A549 (cell line): ENCODE measurements around the gene PLK5. TPM values are rescaled to one million over a fixed set of nuclear protein-coding genes. Genes with fewer than 3 reads are reported as not detected.

Source experiments
- ATAC-seq, 2 experiments: fragments of 200-7000 bp in 1 of 2; fragments of >200 bp in 1 of 2; cut with Nextera tagmentation in 1 of 2; cut with Tn5 transposase in 1 of 2; 3 replicates each; pipeline versions ENCODE4 v1.8.0 to v1.9.1; 2018 to 2020; ENCODE audit warnings: mild to moderate bottlenecking in 1 of 2, moderate library complexity in 1 of 2
- CTCF ChIA-PET: fragments of 300-600 bp; sonication (Branson Sonifier 250); formaldehyde crosslinking; extraction: SDS; loops from one replicate; lab custom pipeline; 2021; ENCODE audit warnings: antibody characterized with exemption, inconsistent platforms; lab: Yijun Ruan, JAX
- POLR2A ChIA-PET: fragments of 350-600 bp; formaldehyde crosslinking; extraction: SDS; loops from one replicate; lab custom pipeline; 2021; ENCODE audit warnings: antibody characterized with exemption, inconsistent platforms; lab: Yijun Ruan, JAX
- DNase-seq, 2 experiments: peaks; one replicate each; pipeline versions ENCODE4 v3.0.0 to v3.0.0-alpha.2; 2011 to 2016; ENCODE audit warnings: low read depth in 1 of 2, low spot score in 1 of 2
- FAIRE-seq: peaks from 2 replicates; lab custom pipeline; 2011; peaks lifted over from hg19 to GRCh38; lab: Jason Lieb, UNC
- H3K27ac ChIP-seq, 2 experiments: fragments of >200 bp; sonication (Bioruptor Twin); formaldehyde crosslinking; 3 replicates each; pipeline ENCODE4 v1.5.1; 2016 to 2017
- H3K4me1 ChIP-seq: fragments of >200 bp; sonication (Bioruptor Twin); formaldehyde crosslinking; 3 replicates; pipeline ENCODE4 v1.6.1; 2016
- H3K4me2 ChIP-seq: fragments of >200 bp; sonication (Bioruptor Twin); formaldehyde crosslinking; 3 replicates; pipeline ENCODE4 v1.6.1; 2016
- H3K4me3 ChIP-seq: fragments of >200 bp; sonication (Bioruptor Twin); formaldehyde crosslinking; 3 replicates; pipeline ENCODE4 v1.5.1; 2016
- H3K9me3 ChIP-seq: fragments of >200 bp; sonication (Bioruptor Twin); formaldehyde crosslinking; 3 replicates; pipeline ENCODE4 v1.6.1; 2016
- CBX2 ChIP-seq: fragments of 200-600 bp; sonication (generic); IDR thresholded peaks from 2 replicates; pipeline ENCODE4 v1.6.1; 2016; ENCODE audit warnings: low read depth, mild to moderate bottlenecking, borderline replicate concordance
- CEBPB ChIP-seq, 2 experiments: fragments of >200 bp in 1 of 2; sonication (Bioruptor Twin) in 1 of 2; formaldehyde crosslinking in 1 of 2; IDR thresholded peaks; 2 replicates each; pipeline ENCODE4 v1.6.1; 2012 to 2016
- CHD2 ChIP-seq: fragments of 150-350 bp; IDR thresholded peaks from 2 replicates; pipeline ENCODE4 v1.6.1; 2014; ENCODE audit warnings: low read length; ENCODE audit not compliant: partially characterized antibody
- CHD4 ChIP-seq: fragments of 200-600 bp; sonication (generic); IDR thresholded peaks from 2 replicates; pipeline ENCODE4 v1.6.1; 2016; ENCODE audit warnings: antibody characterized with exemption, mild to moderate bottlenecking, borderline replicate concordance
- FOSL2 ChIP-seq, 2 experiments: fragments of 450-650 bp in 1 of 2; fragments of >200 bp in 1 of 2; sonication (Bioruptor Twin) in 1 of 2; formaldehyde crosslinking; IDR thresholded peaks; 2 replicates each; pipeline versions ENCODE4 v1.5.0 to v1.6.1; 2016 to 2020; ENCODE audit warnings: mild to moderate bottlenecking in 1 of 2, moderate library complexity in 1 of 2
- HMGXB4 ChIP-seq: fragments of 250-450 bp; sonication (Bioruptor Pico); IDR thresholded peaks from 2 replicates; pipeline ENCODE4 v1.5.0; 2021; ENCODE audit warnings: mild to moderate bottlenecking, moderate library complexity, borderline replicate concordance
- HOXB5 ChIP-seq: fragments of 250-450 bp; sonication (Bioruptor Pico); IDR thresholded peaks from 2 replicates; pipeline ENCODE4 v1.5.0; 2020; ENCODE audit warnings: mild to moderate bottlenecking, moderate library complexity
- PBX3 ChIP-seq: IDR thresholded peaks from 2 replicates; pipeline ENCODE4 v1.6.1; 2012
- RNF2 ChIP-seq: fragments of 200-600 bp; sonication (generic); IDR thresholded peaks from 2 replicates; pipeline ENCODE4 v1.6.1; 2016; ENCODE audit warnings: low read depth, mild to moderate bottlenecking, antibody characterized with exemption, moderate library complexity, borderline replicate concordance
- SMC3 ChIP-seq: fragments of >200 bp; sonication (Bioruptor Twin); formaldehyde crosslinking; IDR thresholded peaks from 3 replicates; pipeline ENCODE4 v1.6.1; 2018; ENCODE audit warnings: inconsistent platforms
- WGBS: methylation state at CpG from one replicate; pipeline ENCODE4 v1.1.6; 2017; ENCODE audit errors: missing lambda C conversion rate; 5-methylcytosine and 5-hydroxymethylcytosine counted together
- polyA plus RNA-seq, 4 experiments: library from polyadenylated mRNA; depleted of rRNA in 3 of 4; stranded (reverse); fragments of >200 nt; fragmentation: RNase III in 1 of 4; extraction: RNeasy Plus Mini Kit Qiagen cat#74134 plus additional on column Dnase treatment in 1 of 4; gene quantifications; 2 replicates in 3 of 4; 3 replicates in 1 of 4; pipeline ENCODE4 v1.2.3, GENCODE V29; 2011 to 2017
- TF ChIP-seq, protein P1 (sequence below): fragments of 200-600 bp; sonication (generic); IDR thresholded peaks from 2 replicates; pipeline ENCODE4 v1.6.1; 2016; ENCODE audit warnings: antibody characterized with exemption, mild to moderate bottlenecking, moderate library complexity
- TF ChIP-seq, protein P2 (sequence below): fragments of 150-350 bp; IDR thresholded peaks from 2 replicates; pipeline ENCODE4 v1.6.1; 2014; ENCODE audit warnings: low read depth, mild to moderate bottlenecking, low read length
- TF ChIP-seq, protein P3 (sequence below): IDR thresholded peaks from 2 replicates; pipeline ENCODE4 v1.6.1; 2012; ENCODE audit warnings: low read depth, borderline replicate concordance

PLK5 gene
- polyA plus RNA-seq, 2 of the 4 experiments (the other 2 are of a cell fraction) = not detected

DNA sequence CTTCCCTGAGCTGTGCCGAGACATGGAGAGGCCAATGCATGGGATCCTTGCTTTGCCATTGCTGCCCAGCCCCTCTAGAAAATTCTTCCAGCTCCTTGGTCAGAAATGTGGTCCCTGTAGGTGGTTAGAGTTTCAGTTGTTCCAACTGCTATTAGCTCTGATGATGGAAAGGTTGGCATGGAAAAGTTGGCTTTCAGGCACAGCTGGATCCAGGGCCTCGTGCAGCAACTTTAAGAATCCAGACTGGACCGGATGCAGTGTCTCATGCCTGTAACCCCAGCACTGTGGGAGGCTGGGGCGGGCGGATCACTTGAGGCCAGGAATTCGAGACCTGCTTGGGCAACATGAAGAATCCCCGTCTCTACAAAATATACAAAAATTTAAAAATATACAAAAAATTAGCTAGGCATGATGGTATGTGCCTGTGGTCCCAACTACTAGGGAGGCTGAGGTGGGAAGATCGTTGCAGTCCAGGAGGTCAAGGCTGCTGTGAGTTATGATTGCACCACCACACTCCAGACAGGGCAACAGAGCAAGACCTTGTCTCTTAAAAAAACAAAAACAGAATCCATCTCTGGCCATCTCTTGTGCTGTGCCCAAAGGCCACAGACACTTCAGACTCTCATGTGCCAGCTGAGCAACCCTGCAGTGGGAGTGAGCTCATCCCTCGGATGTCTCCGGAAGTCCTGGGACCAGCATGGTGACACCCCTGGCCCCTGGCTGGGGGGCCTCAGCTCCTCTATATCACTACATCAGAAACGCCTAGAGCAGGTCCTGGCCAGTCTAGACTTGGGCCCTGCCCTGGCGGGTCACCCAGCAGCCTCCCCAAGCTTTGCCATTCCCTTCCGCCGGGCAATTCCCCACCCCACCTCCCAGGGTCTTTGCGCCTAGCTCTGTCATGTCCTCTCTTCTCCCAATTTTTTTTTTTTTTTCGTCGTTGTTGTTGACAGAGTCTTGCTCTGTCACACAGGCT, 27.5 kb downstream of the PLK5 start (continued):
- TF ChIP-seq, protein P1, sequence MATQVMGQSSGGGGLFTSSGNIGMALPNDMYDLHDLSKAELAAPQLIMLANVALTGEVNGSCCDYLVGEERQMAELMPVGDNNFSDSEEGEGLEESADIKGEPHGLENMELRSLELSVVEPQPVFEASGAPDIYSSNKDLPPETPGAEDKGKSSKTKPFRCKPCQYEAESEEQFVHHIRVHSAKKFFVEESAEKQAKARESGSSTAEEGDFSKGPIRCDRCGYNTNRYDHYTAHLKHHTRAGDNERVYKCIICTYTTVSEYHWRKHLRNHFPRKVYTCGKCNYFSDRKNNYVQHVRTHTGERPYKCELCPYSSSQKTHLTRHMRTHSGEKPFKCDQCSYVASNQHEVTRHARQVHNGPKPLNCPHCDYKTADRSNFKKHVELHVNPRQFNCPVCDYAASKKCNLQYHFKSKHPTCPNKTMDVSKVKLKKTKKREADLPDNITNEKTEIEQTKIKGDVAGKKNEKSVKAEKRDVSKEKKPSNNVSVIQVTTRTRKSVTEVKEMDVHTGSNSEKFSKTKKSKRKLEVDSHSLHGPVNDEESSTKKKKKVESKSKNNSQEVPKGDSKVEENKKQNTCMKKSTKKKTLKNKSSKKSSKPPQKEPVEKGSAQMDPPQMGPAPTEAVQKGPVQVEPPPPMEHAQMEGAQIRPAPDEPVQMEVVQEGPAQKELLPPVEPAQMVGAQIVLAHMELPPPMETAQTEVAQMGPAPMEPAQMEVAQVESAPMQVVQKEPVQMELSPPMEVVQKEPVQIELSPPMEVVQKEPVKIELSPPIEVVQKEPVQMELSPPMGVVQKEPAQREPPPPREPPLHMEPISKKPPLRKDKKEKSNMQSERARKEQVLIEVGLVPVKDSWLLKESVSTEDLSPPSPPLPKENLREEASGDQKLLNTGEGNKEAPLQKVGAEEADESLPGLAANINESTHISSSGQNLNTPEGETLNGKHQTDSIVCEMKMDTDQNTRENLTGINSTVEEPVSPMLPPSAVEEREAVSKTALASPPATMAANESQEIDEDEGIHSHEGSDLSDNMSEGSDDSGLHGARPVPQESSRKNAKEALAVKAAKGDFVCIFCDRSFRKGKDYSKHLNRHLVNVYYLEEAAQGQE = no peak
- no peak for TF ChIP-seq RNF2
- no peak for TF ChIP-seq PBX3
- TF ChIP-seq CHD2 = no peak

- H3K4me1 ChIP-seq = no peaks in the 10 kb centered on the region
- FAIRE-seq = no peak
- no peak for DNase-seq
- H3K27ac ChIP-seq = no peak overlapping the region
- ChIA-PET CTCF (no interaction called here), POLR2A (no interaction called here)
- no peaks in the 10 kb centered on the region; the same call in 2 of the 3 replicates for H3K9me3 ChIP-seq
- WGBS = 93% methylated on average over 10 of the region's 10 CpGs
- H3K4me2 ChIP-seq = no peak overlapping the region
- TF ChIP-seq HMGXB4 = no peak
- no peak for TF ChIP-seq CHD4
- TF ChIP-seq CEBPB (IDR thresholded peaks at IDR 0.05) = no peak
- H3K4me3 ChIP-seq = no peak overlapping the region
- no peak for ATAC-seq
Measured at GRCh38 chr19:1553415-1553814, 29.5 kb downstream of the PLK5 start.

- Histone ChIP-seq H3K4me3 (no peak overlapping the region), H3K27ac (no peak overlapping the region), H3K4me1 (no peaks in the 10 kb centered on the region), H3K9me3 (no peaks in the 10 kb centered on the region; the same call in 2 of the 3 replicates), H3K4me2 (no peak overlapping the region)
- 85% methylated on average over 24 of the region's 24 CpGs for WGBS
- CTCF ChIA-PET = no interaction called here
- no peak for TF ChIP-seq CBX2
- TF ChIP-seq, protein P2, sequence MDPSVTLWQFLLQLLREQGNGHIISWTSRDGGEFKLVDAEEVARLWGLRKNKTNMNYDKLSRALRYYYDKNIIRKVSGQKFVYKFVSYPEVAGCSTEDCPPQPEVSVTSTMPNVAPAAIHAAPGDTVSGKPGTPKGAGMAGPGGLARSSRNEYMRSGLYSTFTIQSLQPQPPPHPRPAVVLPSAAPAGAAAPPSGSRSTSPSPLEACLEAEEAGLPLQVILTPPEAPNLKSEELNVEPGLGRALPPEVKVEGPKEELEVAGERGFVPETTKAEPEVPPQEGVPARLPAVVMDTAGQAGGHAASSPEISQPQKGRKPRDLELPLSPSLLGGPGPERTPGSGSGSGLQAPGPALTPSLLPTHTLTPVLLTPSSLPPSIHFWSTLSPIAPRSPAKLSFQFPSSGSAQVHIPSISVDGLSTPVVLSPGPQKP = no peak
- no peak for TF ChIP-seq SMC3
- TF ChIP-seq, protein P3, sequence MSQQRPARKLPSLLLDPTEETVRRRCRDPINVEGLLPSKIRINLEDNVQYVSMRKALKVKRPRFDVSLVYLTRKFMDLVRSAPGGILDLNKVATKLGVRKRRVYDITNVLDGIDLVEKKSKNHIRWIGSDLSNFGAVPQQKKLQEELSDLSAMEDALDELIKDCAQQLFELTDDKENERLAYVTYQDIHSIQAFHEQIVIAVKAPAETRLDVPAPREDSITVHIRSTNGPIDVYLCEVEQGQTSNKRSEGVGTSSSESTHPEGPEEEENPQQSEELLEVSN = no peak
- no peak for TF ChIP-seq FOSL2 (IDR thresholded peaks at IDR 0.05)
- no peak for TF ChIP-seq FOSL2 (CRISPR knock-in tag; IDR thresholded peaks at IDR 0.05)
- TF ChIP-seq HOXB5 (CRISPR knock-in tag) = no peak
- ATAC-seq (no peak), FAIRE-seq (no peak), DNase-seq (no peak)
- POLR2A ChIA-PET = no interaction called here
Measured at GRCh38 chr19:1554968-1555367, 31.1 kb downstream of the PLK5 start.
